ENCODE results near the gene ING1.

The ING1 gene

GRCh38 chr13:110702089-110702488 lies 11.4 kb upstream of the ING1 start:
- TF ChIP-seq CREB1 (IDR thresholded peaks at IDR 0.05; ENCODE audit: low read depth) (no peak), ZBTB7A (IDR thresholded peaks at IDR 0.05; ENCODE audit: low read depth) (no peak), TEAD4 (IDR thresholded peaks at IDR 0.05) (no peak), CEBPB (IDR thresholded peaks at IDR 0.05) (no peak)

GRCh38 chr13:110702591-110703526 lies 10.6 kb upstream of the ING1 start:
- TF ChIP-seq TEAD4 (IDR thresholded peaks at IDR 0.05) (no peak), EP300 (IDR thresholded peaks at IDR 0.05; ENCODE audit: borderline replicate concordance) (no peak)

GRCh38 chr13:110705356-110705825 lies 8.1 kb upstream of the ING1 start:
- TF ChIP-seq TAF1 (IDR thresholded peaks at IDR 0.05; ENCODE audit: low read depth) (no peak), TCF12 (IDR thresholded peaks at IDR 0.05; ENCODE audit: low read depth) (no peak), FOXM1 (IDR thresholded peaks at IDR 0.05; ENCODE audit: borderline replicate concordance, low read depth) (no peak), USF1 (IDR thresholded peaks at IDR 0.05) (no peak)

GRCh38 chr13:110705826-110706569 lies 7.5 kb upstream of the ING1 start, which contains the start of gene CARS2:
CARS2 (minus strand) TSS chr13:110706116; CDS start chr13:110706093, 23 bp downstream.
- TF ChIP-seq EGR1 (IDR thresholded peaks at IDR 0.05) (peak; percentile 90), ZBTB7A (IDR thresholded peaks at IDR 0.05; ENCODE audit: low read depth) (no peak), EP300 (IDR thresholded peaks at IDR 0.05; ENCODE audit: borderline replicate concordance) (peak; percentile 10; the same call in 1 of the 2 replicates), USF1 (IDR thresholded peaks at IDR 0.05) (no peak), TEAD4 (IDR thresholded peaks at IDR 0.05) (no peak), FOXM1 (IDR thresholded peaks at IDR 0.05; ENCODE audit: borderline replicate concordance, low read depth) (no peak), CREB1 (IDR thresholded peaks at IDR 0.05; ENCODE audit: low read depth) (no peak), TCF12 (IDR thresholded peaks at IDR 0.05; ENCODE audit: low read depth) (peak; percentile 25; the same call in 1 of the 2 replicates), MAX (IDR thresholded peaks at IDR 0.05) (peak; percentile 71), YY1 (IDR thresholded peaks at IDR 0.05; ENCODE audit: low read depth) (peak; percentile 57), RAD21 (IDR thresholded peaks at IDR 0.05; ENCODE audit: low read depth) (no peak), TAF1 (IDR thresholded peaks at IDR 0.05; ENCODE audit: low read depth) (peak; percentile 68; the same call in 1 of the 2 replicates), NFIC (IDR thresholded peaks at IDR 0.05) (no peak), REST (IDR thresholded peaks at IDR 0.05; ENCODE audit: low read depth) (no peak), CEBPB (IDR thresholded peaks at IDR 0.05) (no peak)

GRCh38 chr13:110706570-110707372 lies 6.7 kb upstream of the ING1 start:
- no peak for TF ChIP-seq TEAD4 (IDR thresholded peaks at IDR 0.05)
- TF ChIP-seq CEBPB (IDR thresholded peaks at IDR 0.05), result no peak
- no peak for TF ChIP-seq EP300 (IDR thresholded peaks at IDR 0.05; ENCODE audit: borderline replicate concordance)
- TF ChIP-seq TCF12 (IDR thresholded peaks at IDR 0.05; ENCODE audit: low read depth), result no peak
- no peak for TF ChIP-seq NFIC (IDR thresholded peaks at IDR 0.05)
- no peak for TF ChIP-seq CREB1 (IDR thresholded peaks at IDR 0.05; ENCODE audit: low read depth)
- no peak for TF ChIP-seq YY1 (IDR thresholded peaks at IDR 0.05; ENCODE audit: low read depth)
- no peak for TF ChIP-seq RAD21 (IDR thresholded peaks at IDR 0.05; ENCODE audit: low read depth)
- no peak for TF ChIP-seq EGR1 (IDR thresholded peaks at IDR 0.05)
- TF ChIP-seq FOXM1 (IDR thresholded peaks at IDR 0.05; ENCODE audit: borderline replicate concordance, low read depth), result no peak
- no peak for TF ChIP-seq REST (IDR thresholded peaks at IDR 0.05; ENCODE audit: low read depth)
- TF ChIP-seq TAF1 (IDR thresholded peaks at IDR 0.05; ENCODE audit: low read depth), result no peak
- no peak for TF ChIP-seq MAX (IDR thresholded peaks at IDR 0.05)
- no peak for TF ChIP-seq ZBTB7A (IDR thresholded peaks at IDR 0.05; ENCODE audit: low read depth)
- no peak for TF ChIP-seq USF1 (IDR thresholded peaks at IDR 0.05)

Data from Ishikawa (cell line).